ENCODE results near the gene SMIM24.

Gene SMIM24

DNA sequence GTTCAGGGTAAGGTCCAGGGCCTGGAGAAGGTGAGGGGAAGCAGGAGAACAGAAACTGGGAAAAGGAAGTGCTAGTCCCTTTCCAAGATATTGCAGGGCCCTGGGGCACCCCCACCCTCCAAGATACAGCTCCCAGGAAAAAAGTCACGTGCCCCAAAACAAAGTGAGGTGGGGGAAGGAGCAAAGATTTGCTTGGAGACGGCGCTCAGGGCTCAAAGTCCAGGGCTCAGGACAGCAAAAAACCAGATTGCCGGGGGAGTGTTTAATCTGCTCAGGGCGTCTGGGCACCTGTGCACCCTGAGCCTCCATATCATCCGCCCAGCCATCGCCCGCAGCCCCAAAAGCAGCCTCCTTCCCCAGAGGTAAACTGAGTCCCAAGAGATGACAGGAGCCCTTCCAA is 6.3 kb downstream of the SMIM24 start:
- no peak for DNase-seq (ENCODE audit: low read depth)

DNA sequence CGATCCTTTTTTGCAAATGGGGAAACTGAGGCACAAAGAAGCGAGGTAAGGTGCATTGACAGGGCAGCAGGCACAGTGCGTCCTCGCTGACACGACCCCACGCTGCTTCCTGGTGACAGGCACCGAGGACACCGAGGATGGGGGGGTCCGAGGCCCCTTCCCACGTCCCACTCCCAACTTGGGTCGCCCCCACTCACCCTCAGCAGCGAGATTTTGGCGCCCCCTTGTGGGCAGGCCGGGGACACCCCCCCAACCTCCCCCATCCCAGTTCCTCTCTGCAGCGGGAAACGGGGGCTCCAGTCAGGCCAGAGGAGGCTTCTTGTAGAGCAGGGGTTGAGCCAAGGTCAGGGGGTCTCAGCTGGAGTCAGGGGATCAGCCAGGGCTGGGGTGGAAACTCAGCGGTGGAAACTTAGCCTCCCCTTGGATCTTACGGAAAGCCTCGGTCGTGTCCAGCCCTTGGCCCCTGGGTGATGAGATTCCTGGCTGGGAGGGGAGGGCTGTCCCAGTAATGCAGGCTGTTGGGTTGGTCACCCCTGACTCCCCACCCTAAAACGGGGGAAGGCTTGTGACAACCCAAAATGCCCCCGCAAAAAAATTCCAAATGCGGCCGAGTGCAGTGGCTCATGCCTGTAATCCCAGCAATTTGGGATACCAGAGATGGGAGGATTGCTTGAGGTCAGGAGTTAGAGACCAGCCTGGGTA is 8.2 kb downstream of the SMIM24 start:
- peak; percentile 20 for DNase-seq (ENCODE audit: low read depth)

DNA sequence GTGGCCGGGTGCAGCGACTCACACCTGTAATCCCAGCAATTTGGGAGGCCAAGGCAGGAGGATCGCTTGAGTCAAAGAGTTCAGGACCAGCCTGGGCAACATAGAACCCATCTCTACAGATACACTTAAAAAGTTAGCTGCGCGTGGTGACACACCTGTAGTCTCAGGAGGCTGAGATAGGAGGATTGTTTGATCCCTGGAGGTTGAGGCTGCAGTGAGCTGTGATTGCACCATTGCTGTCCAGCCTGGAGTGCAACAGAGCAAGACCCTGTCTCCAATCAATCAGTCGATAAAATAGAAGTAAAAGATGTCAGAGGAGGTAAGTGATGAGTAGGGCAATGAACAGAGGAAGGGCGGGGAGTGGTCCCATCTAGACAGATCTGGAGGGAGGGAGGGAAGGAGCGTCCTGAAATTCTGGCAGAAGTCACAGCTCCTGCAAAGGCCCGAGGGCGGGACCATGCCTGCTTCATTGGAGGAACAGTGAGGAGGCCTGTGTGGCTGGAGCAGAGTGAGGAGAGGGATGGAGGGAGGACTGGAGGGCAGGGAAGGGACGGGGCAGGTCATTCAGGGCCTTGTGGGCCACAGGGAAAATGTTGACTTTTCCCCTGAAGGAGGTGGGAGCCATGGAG is 9.7 kb downstream of the SMIM24 start:
- DNase-seq (ENCODE audit: low read depth) = no peak

DNA sequence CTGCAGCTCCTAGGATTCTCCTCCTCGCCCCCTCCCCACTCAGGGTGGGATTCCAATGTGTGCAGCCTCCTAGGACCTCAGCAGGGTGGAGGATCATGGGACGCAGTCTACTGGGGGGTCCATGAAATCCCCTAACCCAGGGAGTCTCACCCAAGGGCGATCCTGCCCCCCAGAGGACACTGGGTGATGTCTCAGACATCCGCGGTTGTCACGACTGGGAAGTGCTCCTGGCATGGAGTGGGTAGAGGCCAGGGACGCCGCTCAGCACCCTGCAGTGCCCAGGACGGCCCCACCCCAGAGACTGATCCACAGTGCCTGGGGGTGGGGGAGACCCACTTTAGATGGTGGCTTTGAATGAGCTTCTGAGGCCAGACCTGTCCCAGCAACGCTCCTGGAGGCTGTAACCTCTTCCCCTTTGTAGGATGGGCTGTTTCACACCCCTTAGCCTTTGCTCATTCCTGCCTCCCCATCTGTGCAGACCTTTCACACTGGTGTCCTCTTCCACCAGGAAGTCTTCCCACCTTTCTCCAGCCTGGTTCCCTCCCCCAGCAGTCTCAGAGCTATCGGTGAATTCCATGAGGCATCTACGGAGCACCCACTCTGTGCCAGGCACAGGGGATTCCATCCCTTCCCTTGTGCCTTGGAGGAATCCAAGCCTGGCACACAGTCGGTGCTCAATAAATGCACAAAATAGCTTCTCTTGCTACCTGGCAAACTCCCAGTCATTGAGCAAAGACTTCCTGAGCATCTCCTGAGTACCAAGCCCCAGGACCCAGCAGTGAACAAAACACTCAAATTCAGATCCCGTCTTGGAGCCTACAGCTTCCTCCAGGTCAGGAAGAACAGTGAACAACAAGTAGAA is 10.5 kb downstream of the SMIM24 start:
- DNase-seq (ENCODE audit: low read depth) = no peak

DNA sequence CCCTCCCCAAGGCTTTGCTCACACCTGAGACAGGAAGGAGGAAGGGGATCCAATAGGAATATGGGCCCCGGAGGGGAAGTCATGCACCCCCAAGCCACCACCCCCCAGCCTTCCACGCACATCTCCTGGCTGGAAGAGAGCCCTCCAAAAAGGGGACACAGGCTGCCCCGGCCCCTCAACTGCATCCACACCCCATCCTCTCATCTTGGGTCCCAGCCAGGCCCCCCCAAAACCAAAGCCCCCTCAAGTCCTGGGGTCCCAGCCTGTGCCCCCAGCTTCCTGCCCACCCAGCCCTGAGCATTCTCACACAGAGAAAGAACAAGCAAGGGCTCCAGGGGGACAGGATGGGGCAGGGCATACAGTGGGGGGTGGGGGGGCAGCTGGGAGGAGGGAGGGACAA is 12.1 kb downstream of the SMIM24 start:
- DNase-seq (ENCODE audit: low read depth) = no peak

DNA sequence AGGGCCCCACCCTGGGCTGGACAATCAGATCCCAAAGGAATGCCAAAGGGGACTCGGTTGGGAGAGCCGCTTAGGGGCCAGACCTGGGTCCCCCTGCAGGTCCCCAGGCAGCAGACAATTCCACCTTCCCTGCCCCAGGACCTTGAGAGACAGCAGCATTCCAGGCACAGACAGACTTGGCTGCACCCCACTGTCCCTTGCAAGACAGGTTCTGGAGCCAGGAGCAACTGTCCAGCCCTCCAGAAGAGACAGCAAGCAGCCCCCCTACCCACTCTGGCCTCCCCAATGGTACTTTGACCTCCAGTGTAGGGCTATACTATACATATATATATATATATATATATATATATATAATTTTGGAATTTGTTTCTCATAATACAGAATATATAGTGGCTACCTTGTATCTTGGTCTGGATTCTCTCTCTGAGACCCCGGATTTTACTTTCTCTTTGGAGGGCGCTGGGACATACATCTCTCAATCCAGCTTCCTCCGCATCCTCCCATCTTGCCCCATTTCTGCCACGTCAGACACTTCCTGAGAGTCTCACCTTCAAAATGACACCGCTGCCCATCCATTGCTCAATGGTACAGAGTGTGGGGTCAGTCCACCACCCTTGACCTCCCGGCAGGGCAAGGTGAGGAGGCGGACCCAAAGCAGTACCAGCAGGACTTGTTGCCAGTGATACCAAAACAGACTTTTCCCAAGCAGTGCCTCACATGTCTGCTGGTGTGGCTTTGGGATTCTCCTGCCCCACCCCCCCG is 12.7 kb downstream of the SMIM24 start:
- DNase-seq (ENCODE audit: low read depth) = no peak

DNA sequence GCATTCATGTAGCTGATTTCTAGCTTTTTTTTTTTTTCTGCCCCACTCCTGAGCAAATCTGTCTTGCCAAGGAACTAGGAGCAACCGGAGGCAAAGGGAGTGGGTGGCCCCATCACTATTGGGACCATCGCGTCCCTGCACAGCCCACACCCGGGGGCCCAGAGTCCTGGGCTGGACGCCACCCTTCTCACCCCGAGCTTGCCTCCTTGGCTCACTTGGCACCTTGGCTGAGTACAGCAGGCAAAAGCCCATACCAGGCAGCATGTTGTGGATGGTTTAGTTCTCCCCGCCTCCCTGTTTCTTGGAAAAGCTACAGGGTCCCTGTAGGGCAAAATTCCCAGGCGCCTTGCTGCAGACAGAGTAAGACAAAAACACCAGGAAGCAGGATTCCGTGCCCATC is 13.7 kb downstream of the SMIM24 start:
- no peak for DNase-seq (ENCODE audit: low read depth)

DNA sequence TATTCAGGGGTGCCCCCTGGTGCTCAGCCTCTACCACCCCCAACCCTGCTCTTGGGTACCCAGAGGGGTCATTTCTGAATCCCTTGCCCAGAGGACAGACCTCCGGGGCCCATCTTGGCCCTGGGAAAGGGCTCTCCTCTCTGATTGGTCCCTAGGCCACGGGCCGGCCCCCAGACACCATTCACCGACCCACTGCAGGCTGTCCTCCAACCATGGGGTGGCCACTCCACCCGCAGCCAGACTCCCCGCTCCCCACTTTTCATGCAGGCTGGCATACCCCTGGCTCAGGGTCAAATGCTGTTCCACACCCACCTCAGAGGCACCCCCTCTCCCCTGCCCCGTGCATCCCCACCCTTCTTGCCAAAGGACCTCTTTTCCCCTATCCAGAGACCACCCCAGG is 14.8 kb downstream of the SMIM24 start:
- no peak for DNase-seq (ENCODE audit: low read depth)

DNA sequence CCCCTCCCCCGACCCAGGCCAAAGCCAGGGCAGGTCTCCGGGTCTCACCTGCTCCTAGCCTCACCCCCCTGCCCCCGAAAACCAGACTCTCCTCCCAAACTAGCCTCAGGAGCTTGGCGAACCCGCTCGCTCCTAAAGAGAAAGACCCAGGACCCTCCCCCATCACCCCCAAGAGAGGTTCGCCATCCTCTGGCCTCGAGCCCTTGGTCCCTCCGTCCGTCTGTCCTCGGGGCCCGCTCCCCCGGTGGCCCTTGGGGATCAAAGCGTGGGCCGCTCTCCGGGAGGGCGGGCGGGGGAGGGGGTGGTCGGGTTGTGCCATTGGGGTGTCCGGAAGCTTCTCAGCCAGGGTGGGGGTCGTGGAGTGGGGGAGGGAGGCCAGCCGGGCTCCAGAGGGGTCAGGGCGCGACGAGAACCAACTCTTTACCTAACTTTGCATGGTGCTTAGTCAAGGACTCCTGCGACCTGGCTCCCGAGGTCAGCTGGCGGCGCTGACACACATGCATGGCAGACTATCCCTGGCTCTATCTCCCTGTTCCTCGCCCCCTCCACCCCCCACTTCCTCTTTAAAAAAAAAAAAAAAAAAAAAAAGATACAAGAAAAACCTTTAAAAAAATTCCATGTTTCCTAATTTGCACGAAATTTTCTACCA is 15.6 kb downstream of the SMIM24 start:
- no peak for DNase-seq (ENCODE audit: low read depth)

DNA sequence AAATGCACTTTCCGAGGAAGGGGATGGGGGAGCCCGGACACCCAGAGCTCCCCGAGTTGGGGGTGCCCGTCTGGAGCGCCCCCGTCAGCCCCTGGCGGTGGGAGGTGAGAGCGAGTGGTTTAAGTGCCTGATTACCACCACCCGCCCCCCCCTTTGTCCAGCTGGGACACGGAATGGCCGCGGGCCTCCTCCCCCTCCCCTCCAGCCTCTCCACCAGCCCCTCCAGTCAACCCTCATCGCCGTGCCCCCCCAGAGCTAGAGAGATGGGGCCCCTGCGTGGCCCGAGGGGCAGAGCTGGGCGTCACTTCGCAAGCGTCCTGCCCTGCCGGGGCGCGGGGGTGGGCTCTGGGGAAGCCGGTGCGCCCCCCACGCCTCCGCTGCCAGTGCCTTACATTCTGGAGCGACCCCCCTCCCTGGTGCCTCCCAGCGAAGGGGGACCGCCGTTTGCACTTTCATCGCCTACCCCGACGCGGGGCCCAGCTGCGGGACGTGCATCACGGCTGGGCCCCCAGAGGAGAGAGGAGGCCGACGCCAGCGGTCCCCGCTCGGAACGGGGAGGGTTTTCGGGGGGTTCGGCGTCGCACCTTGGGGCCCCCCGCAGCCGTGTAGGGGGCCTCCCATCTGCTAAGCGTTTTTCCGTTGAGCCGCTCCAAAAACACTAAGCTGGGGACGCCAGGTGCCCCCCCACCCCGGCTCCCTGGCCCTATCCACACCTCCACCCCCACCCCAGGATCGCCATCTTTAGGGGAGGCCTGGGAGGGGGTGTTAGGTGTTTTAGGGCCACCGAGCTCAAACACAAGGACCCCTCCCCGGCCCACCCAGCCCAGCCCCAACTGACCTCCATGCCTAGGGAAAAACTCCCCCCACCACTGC is 16.4 kb downstream of the SMIM24 start:
- DNase-seq (ENCODE audit: low read depth) = no peak

DNA sequence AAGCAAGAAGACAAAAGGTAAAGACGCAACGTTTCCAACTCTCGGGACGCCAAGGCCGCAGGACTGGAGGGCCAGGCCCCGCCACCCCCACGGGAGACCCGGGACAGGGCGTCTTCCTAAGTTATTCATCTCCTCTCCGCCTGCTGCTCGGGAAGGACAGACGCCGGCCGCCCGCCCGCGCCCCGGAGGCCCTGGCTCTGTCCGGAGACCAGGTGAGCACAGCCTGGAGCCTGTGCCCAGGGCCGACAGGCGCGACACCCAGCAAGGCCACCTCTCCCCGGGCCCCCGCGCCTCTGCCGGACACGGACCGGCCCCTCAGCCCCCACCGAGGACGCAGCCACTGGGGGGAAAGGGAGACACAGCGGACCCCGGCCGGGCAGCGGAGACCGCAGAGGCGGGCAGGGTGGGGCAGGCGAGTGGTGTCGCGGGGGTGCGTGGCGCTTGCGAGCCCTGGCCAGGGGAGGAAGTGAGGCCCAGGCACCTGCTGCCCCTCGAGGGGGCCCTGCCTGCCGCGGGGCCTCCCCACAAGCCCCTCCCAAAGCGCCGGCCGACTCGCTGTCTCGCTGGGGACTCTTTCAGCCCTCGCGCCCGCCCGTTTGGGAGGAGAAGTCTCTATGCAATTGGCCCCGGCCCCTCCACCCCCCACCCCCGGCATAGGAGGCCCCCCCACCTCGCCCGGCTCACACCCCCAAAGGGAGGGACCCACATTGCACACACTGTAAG is 17.2 kb downstream of the SMIM24 start:
- DNase-seq (ENCODE audit: low read depth) = no peak

DNA sequence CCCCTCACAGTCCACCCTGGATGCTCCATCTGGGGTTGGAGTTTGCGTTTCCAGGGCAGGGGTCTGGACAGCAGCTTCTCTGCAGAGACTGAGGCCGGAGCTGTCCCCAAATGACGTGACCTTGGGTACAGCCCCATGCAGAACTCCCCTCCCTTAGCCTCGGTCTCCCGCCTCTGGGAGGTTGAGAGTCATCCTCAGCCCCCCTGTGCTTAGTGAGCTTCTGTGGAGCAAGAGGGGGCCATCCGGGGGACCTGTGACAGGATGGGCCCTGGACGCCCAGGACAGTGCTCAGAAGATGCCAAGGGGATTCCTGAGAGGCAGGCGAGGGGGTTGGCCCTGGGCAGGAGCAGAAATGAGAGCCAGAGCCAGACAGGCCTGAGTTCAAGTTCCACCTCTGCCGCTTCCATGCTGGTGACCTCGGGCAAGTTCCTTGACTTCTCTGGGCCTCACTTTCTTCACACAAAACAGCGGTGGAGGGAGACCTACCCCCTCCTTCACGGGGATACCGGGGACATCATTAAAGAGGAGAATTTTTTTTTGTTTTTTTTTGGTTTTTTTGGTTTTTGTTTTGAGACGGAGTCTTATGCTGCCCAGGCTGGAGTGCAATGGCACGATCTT is 20.3 kb downstream of the SMIM24 start:
- no peak for DNase-seq (ENCODE audit: low read depth)

DNA sequence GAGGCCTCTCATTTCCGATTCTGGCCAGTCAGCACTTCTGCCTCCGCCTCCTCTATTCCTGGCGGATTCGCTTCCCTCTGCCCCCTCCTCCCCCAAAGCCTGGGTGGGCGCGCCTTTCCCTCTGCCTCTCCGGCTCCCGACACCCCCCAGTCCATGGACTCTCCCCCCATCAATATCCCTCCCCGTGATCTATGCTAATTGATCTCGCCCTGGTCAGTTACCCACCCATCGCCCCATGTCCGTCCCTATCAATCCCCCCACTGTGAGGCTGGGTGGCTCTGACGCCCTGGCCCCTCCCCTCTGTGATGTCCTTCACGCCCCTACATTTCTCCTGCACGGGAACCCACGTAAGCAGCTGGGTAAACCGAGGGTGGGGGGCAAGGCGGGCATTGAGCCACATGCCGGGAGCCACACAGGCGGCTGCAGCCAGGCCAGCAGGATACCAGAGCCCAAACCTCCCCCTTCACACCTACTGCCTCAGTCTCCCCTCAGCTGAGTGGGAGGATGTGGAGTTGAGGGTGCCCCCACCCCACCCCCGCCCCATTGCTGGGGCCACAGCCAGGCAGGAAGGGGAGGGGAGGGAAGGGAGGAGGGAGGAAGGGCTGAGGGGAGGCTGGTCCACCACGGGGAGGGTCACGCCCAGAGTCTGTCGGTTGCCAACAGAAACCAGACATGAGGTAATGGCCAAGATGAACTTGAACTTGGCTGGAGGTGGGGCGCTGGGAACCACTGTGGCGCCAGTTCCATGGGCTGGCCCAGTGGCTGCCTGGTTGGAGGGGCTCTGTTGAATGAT is 21.0 kb downstream of the SMIM24 start:
- DNase-seq (ENCODE audit: low read depth) = no peak

DNA sequence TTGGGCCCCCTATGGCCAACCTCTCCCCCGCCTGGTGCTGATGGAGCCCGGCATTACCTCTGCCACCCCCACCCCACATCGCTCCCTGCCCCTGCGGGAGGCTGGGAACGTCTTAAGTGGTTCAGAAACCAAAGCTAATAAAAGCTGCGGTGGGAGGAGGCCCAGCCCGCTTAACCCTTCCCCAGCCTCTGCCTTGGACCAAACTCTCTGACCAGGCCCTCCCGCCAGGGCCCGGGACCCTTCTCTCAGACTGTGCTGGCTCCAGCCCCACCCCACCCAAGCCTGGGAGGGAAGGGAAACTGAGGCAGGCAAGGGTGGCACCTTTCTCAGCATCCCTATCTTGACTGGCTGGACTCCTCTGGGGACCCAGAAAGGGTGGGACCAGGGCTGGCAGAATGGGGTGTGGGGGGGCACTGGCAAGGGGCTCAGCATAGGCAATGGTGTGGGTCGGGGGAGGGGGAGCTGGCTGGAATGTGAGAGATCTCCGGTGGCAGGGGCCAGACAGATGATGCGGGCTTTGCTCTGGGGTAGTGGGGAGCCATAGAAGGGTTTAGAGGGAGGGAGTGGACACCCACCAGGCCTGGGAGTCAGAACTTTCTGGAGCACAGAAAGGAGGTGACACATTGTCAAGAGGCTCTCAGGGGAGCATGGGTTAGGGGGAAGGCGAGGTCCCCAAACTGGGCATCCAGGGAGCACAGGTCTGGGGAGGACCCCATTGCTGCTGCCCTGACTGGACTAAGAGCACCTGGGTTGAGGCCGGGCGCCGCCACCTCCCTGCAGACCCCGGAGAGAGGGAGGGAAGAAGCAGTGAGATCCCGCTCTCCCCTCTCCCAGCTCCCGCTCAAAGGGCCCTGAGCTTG is 21.9 kb downstream of the SMIM24 start:
- no peak for DNase-seq (ENCODE audit: low read depth)

DNA sequence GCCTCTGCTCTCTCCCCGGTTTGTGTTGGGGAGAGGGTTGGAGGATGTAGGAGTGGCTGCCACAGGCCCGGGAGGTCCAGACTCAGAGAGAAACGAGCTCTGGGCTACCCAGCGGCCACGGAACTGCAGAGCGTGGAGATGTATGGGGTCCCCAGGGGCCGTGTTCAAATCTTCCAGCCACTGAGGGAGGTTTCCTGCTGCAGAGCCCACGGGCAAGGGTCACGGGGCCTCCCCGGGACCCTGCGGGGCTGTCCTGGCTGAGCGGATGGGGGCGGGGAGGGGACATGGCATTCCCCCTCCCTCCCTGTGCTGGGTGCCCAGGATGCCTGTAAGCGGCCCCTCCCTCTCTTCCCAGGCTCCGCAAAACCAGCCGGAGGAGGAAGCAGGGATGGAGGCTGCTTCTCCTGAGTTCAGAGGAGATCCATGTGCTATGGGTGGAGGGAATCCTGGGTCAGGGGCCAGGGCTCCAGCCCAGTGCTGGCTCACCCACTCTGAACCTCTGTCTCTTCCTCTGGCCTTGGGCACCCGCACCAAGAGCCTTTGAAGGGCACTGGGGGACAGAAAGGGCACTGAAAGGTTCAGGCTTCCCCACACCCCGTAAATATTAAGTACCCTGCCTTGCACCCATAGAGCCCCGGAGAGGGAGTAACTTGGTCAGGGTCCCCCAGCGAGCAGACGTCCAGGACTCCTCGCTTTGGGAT is 22.6 kb downstream of the SMIM24 start:
- no peak for DNase-seq (ENCODE audit: low read depth)

DNA sequence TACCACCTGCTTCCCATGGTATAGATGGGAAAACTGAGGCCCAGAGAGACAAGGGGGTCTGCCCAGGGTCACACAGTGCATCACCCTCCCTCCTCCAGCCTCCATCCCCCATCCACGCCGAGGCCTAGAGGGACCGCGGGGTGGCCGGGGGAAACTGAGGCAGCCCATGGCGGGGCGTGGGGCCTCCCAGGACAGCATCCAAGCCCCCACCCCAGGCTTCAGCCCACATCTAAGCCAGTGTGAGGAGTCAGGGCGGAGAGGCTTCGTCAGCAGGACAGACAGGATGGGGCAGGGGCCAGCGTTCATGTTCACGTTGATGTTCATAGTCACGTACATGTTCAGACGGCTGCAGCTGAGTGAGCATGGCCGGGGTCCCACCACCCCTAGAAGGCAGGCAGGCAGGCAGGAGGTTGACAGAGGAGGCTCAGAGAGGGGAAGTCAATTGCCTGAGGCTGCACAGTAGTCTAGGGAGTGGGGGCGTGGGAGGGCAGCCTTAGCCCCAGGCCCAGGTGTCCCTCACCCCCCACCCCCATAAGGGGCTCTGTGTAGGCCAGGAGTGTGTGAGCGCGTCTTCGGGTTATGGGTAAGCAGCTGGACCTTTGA is 23.3 kb downstream of the SMIM24 start:
- DNase-seq (ENCODE audit: low read depth) = no peak

All from activated T-helper 1 cell treated with Interleukin-2 at 50 U/mL for 16 hours (primary cell).